Glomerular visceral epithelial cell (primary cell): ENCODE data around the gene EML6.
"Not testable (repeated sequence)": the region's sequence is repeated elsewhere in the genome, so short reads cannot be mapped to it uniquely, and the experiment has no call there.

ENCODE experiments used
- DNase-seq: peaks from one replicate; pipeline ENCODE4 v3.0.0-alpha.2; 2016; ENCODE audit errors: extremely low spot score

EML6 gene

GRCh38 chr2:54964816-54965215, 241.4 kb downstream of the EML6 start:
- no peak for DNase-seq

GRCh38 chr2:54965425-54965824, 242.0 kb downstream of the EML6 start:
- no peak for DNase-seq

GRCh38 chr2:54966165-54966832, 242.8 kb downstream of the EML6 start:
- no peak for DNase-seq

- DNase-seq: no peak
Measured at GRCh38 chr2:54966837-54967236, 243.4 kb downstream of the EML6 start.

- no peak for DNase-seq
Measured at GRCh38 chr2:54967269-54967668, 243.8 kb downstream of the EML6 start.

GRCh38 chr2:54967759-54968365, 244.4 kb downstream of the EML6 start:
- DNase-seq: no peak

- no peak for DNase-seq
Measured at GRCh38 chr2:54968561-54969218, 245.2 kb downstream of the EML6 start.

GRCh38 chr2:54969295-54969939, 246.0 kb downstream of the EML6 start:
- DNase-seq: no peak

GRCh38 chr2:54969940-54970338, 246.5 kb downstream of the EML6 start:
- no peak for DNase-seq

- DNase-seq: no peak
Measured at GRCh38 chr2:54975175-54975574, 251.7 kb downstream of the EML6 start.

GRCh38 chr2:54975598-54976492, 252.4 kb downstream of the EML6 start:
- DNase-seq: no peak

- DNase-seq: no peak
Measured at GRCh38 chr2:54977149-54977548, 253.7 kb downstream of the EML6 start.

GRCh38 chr2:54979321-54980044, 256.0 kb downstream of the EML6 start:
- no peak for DNase-seq

- no peak for DNase-seq
Measured at GRCh38 chr2:54981385-54981784, 257.9 kb downstream of the EML6 start.

- peak; percentile 23 for DNase-seq
Measured at GRCh38 chr2:54983345-54984220, 260.1 kb downstream of the EML6 start.

- no peak for DNase-seq
Measured at GRCh38 chr2:54984476-54984875, 261.0 kb downstream of the EML6 start.

GRCh38 chr2:54986264-54986663, 262.8 kb downstream of the EML6 start:
- DNase-seq: no peak

- DNase-seq: no peak
Measured at GRCh38 chr2:54988612-54989011, 265.1 kb downstream of the EML6 start.

GRCh38 chr2:54990694-54991093, 267.2 kb downstream of the EML6 start:
- not testable (repeated sequence) for DNase-seq

- DNase-seq: no peak
Measured at GRCh38 chr2:54995553-54995952, 272.1 kb downstream of the EML6 start.
